NCI-H146 (cell line): Measurements from ENCODE around the gene ILKAP.

Experiments used
- DNase-seq: peaks from one replicate; lab custom pipeline; 2025; lab: John Stamatoyannopoulos, UW

The ILKAP gene

GRCh38 chr2:238163481-238164198 lies 39.9 kb downstream of the ILKAP start:
- peak; percentile 54 for DNase-seq

GRCh38 chr2:238162846-238163441 lies 40.6 kb downstream of the ILKAP start:
- peak; percentile 22 for DNase-seq

- DNase-seq, result no peak
These were observed 41.1 kb downstream of the ILKAP start for GRCh38 chr2:238162251-238162845.

- DNase-seq, result no peak
These were observed 42.0 kb downstream of the ILKAP start for GRCh38 chr2:238161291-238162051.

- no peak for DNase-seq
These were observed 43.0 kb downstream of the ILKAP start for GRCh38 chr2:238160206-238161129.

GRCh38 chr2:238159661-238160205 lies 43.8 kb downstream of the ILKAP start:
- DNase-seq, result no peak

- DNase-seq, result peak; percentile 33
These were observed 44.4 kb downstream of the ILKAP start for GRCh38 chr2:238159071-238159539.

- peak; percentile 55 for DNase-seq
These were observed 44.9 kb downstream of the ILKAP start, which contains the start of gene ERFE for GRCh38 chr2:238158509-238159070. TSS of gene ERFE (plus strand) at chr2:238158970. CDS start at chr2:238159008, 38 bp downstream.

- no peak for DNase-seq
These were observed 45.4 kb downstream of the ILKAP start for GRCh38 chr2:238158018-238158508.

- DNase-seq, result no peak
These were observed 45.9 kb downstream of the ILKAP start for GRCh38 chr2:238157506-238158017.

- DNase-seq, result no peak
These were observed 47.5 kb downstream of the ILKAP start for GRCh38 chr2:238155761-238156694.

GRCh38 chr2:238155051-238155760 lies 48.3 kb downstream of the ILKAP start:
- no peak for DNase-seq

GRCh38 chr2:238154570-238154969 lies 48.9 kb downstream of the ILKAP start:
- DNase-seq, result no peak

GRCh38 chr2:238152771-238153688 lies 50.5 kb downstream of the ILKAP start:
- no peak for DNase-seq

GRCh38 chr2:238151628-238152235 lies 51.8 kb downstream of the ILKAP start:
- no peak for DNase-seq

- no peak for DNase-seq
These were observed 52.3 kb downstream of the ILKAP start for GRCh38 chr2:238151205-238151604.

- no peak for DNase-seq
These were observed 52.8 kb downstream of the ILKAP start for GRCh38 chr2:238150686-238151085.
